NCI-H1436 treated with DMSO at 0.1 percent for 48 hours (cell line): ENCODE data around the gene SNX27.
A peak's percentile ranks its signal among the peaks of the same experiment; 100 is the strongest.
"Not testable (repeated sequence)": the region's sequence is repeated elsewhere in the genome, so short reads cannot be mapped to it uniquely, and the experiment has no call there.

Experiments
- DNase-seq: peaks from one replicate; lab custom pipeline; 2025; lab: John Stamatoyannopoulos, UW

Gene SNX27

GRCh38 chr1:151611832-151612500, at the start of gene SNX27:
Gene SNX27 (plus strand): TSS chr1:151612050. CDS start chr1:151612202, 152 bp downstream.
- peak; percentile 73 for DNase-seq

- DNase-seq = no peak
Measured at GRCh38 chr1:151562661-151563060, 49.2 kb upstream of the SNX27 start.

- DNase-seq = no peak
Measured at GRCh38 chr1:151563376-151563775, 48.5 kb upstream of the SNX27 start.

- DNase-seq = no peak
Measured at GRCh38 chr1:151565502-151566189, 46.2 kb upstream of the SNX27 start.

GRCh38 chr1:151568626-151569088, 43.2 kb upstream of the SNX27 start:
- no peak for DNase-seq

GRCh38 chr1:151570819-151571218, 41.0 kb upstream of the SNX27 start:
- DNase-seq = no peak

- no peak for DNase-seq
Measured at GRCh38 chr1:151574575-151575529, 37.0 kb upstream of the SNX27 start.

- DNase-seq = no peak
Measured at GRCh38 chr1:151577173-151577572, 34.7 kb upstream of the SNX27 start.

- DNase-seq = no peak
Measured at GRCh38 chr1:151578941-151579340, 32.9 kb upstream of the SNX27 start.

GRCh38 chr1:151579436-151580225, 32.2 kb upstream of the SNX27 start:
- no peak for DNase-seq

GRCh38 chr1:151581451-151581850, 30.4 kb upstream of the SNX27 start:
- DNase-seq = no peak

GRCh38 chr1:151581921-151582320, 29.9 kb upstream of the SNX27 start:
- DNase-seq = no peak

GRCh38 chr1:151583796-151584195, 28.1 kb upstream of the SNX27 start:
- DNase-seq = no peak

- no peak for DNase-seq
Measured at GRCh38 chr1:151584278-151584677, 27.6 kb upstream of the SNX27 start.

- no peak for DNase-seq
Measured at GRCh38 chr1:151584780-151585179, 27.1 kb upstream of the SNX27 start.

GRCh38 chr1:151585622-151586021, 26.2 kb upstream of the SNX27 start:
- DNase-seq = no peak

GRCh38 chr1:151590961-151591360, 20.9 kb upstream of the SNX27 start:
- DNase-seq = no peak

GRCh38 chr1:151593730-151594129, 18.1 kb upstream of the SNX27 start:
- no peak for DNase-seq

GRCh38 chr1:151594143-151594625, 17.7 kb upstream of the SNX27 start:
- DNase-seq = peak; percentile 43

GRCh38 chr1:151596166-151596953, 15.5 kb upstream of the SNX27 start:
- DNase-seq = no peak

GRCh38 chr1:151602550-151602949, 9.3 kb upstream of the SNX27 start:
- not testable (repeated sequence) for DNase-seq
